K562 (cell line): ENCODE measurements around the gene SPHK1. TPM values are rescaled to one million over a fixed set of nuclear protein-coding genes. Genes with fewer than 3 reads are reported as not detected.

Experiments used
- ATAC-seq: fragments of 200-7000 bp; cut with Tn5 transposase; 3 replicates; pipeline ENCODE4 v1.9.1; 2020; ENCODE audit warnings: moderate library complexity
- BruUV-seq: library from RNA; stranded (reverse); fragments of 400-500 nt; replicated peaks from 2 replicates; lab custom pipeline; 2021; lab: Mats Ljungman, UMichigan
- CTCF ChIA-PET: fragments of 300-600 bp; formaldehyde crosslinking; extraction: SDS; loops from one replicate; lab custom pipeline; 2021; ENCODE audit warnings: low intra/inter-chr PET ratio; lab: Yijun Ruan, JAX
- POLR2A ChIA-PET: fragments of 300-600, 350-650 bp; sonication (Branson Sonifier 250); formaldehyde crosslinking; extraction: SDS; loops from one replicate; lab custom pipeline; 2021; ENCODE audit warnings: antibody characterized with exemption, inconsistent platforms; lab: Yijun Ruan, JAX
- DNase-seq, 4 experiments: peaks; one replicate each; pipeline versions ENCODE4 v3.0.0 to v3.0.0-alpha.2; 2011 to 2018; ENCODE audit warnings: low spot score in 3 of 4, mixed read lengths in 3 of 4; ENCODE audit errors: extremely low read depth in 1 of 4
- FAIRE-seq: peaks from 2 replicates; lab custom pipeline; 2011; peaks lifted over from hg19 to GRCh38; lab: Jason Lieb, UNC
- H2AFZ ChIP-seq: 2 replicates; pipeline ENCODE4 v1.6.0; 2011; ENCODE audit warnings: low read depth, low read length, control low read depth, inconsistent platforms
- H3K27ac ChIP-seq: fragments of 200-600 bp; 3 replicates; pipeline ENCODE4 v1.8.0; 2011; ENCODE audit warnings: low read depth, mild to moderate bottlenecking, control low read depth, inconsistent platforms, low read length, moderate library complexity, mixed read lengths; ENCODE audit errors: extremely low read depth
- H3K27me3 ChIP-seq, 2 experiments: fragments of 300-600 bp in 1 of 2; 2 replicates in 1 of 2; 3 replicates in 1 of 2; pipeline versions ENCODE4 v1.6.0 to v1.8.0; 2011; ENCODE audit warnings: inconsistent platforms in 2 of 2, low read length in 2 of 2, mild to moderate bottlenecking in 1 of 2, mixed read lengths in 1 of 2, moderate library complexity in 1 of 2; ENCODE audit not compliant: control insufficient read depth in 2 of 2, insufficient read depth in 2 of 2
- H3K36me3 ChIP-seq: fragments of 300-600 bp; 3 replicates; pipeline ENCODE4 v1.8.0; 2011; ENCODE audit warnings: mild to moderate bottlenecking, low read length, inconsistent platforms; ENCODE audit not compliant: control insufficient read depth, insufficient read depth
- H3K4me1 ChIP-seq, 2 experiments: fragments of 200-600 bp in 1 of 2; replicated peaks in 1 of 2; 2 replicates in 1 of 2; 3 replicates in 1 of 2; pipeline versions ENCODE4 v1.5.1 to v1.8.0; 2011; ENCODE audit warnings: inconsistent platforms in 2 of 2, low read length in 2 of 2, mild to moderate bottlenecking in 1 of 2, mixed read lengths in 1 of 2, moderate library complexity in 1 of 2; ENCODE audit not compliant: control insufficient read depth in 2 of 2, insufficient read depth in 2 of 2
- H3K4me2 ChIP-seq: 2 replicates; pipeline ENCODE4 v1.6.1; 2011; ENCODE audit warnings: low read length, control low read depth, inconsistent platforms, mixed read lengths; ENCODE audit not compliant: insufficient read depth
- H3K4me3 ChIP-seq: fragments of 200-600 bp; sonication (generic), shearing (Covaris generic); 2 replicates; pipeline ENCODE4 v1.5.1; 2016; ENCODE audit warnings: control low read depth, inconsistent platforms
- H3K79me2 ChIP-seq: fragments of 200-600 bp; 3 replicates; pipeline ENCODE4 v1.8.0; 2011; ENCODE audit warnings: low read length, inconsistent platforms; ENCODE audit not compliant: control insufficient read depth, insufficient read depth
- H3K9ac ChIP-seq, 2 experiments: 2 replicates each; pipeline versions ENCODE4 v1.6.0 to v1.6.1; 2011; ENCODE audit warnings: low read depth in 2 of 2, low read length in 2 of 2, control low read depth in 1 of 2, inconsistent platforms in 1 of 2, mild to moderate bottlenecking in 1 of 2, mixed read lengths in 1 of 2; ENCODE audit not compliant: insufficient read depth in 1 of 2
- H3K9me1 ChIP-seq: one replicate; pipeline ENCODE4 v1.6.0; 2011; ENCODE audit warnings: inconsistent platforms, mild to moderate bottlenecking, low read length, moderate library complexity; ENCODE audit not compliant: control insufficient read depth, insufficient read depth
- H3K9me3 ChIP-seq: replicated peaks from 2 replicates; pipeline ENCODE4 v1.5.1; 2011; ENCODE audit warnings: low read depth, low read length, inconsistent platforms; ENCODE audit not compliant: control insufficient read depth, insufficient read depth
- H4K20me1 ChIP-seq: replicated peaks from 2 replicates; pipeline ENCODE4 v1.6.1; 2011; ENCODE audit warnings: low read length, inconsistent platforms, mixed read lengths; ENCODE audit not compliant: control insufficient read depth, insufficient read depth
- FOS ChIP-seq: IDR thresholded peaks from 3 replicates; pipeline ENCODE4 v1.6.1; 2011; ENCODE audit not compliant: insufficient read length; ENCODE audit errors: extremely low read depth
- PKNOX1 ChIP-seq: fragments of 450-650 bp; IDR thresholded peaks from 2 replicates; pipeline ENCODE4 v1.6.1; 2016
- POLR2G ChIP-seq: fragments of 200-400 bp; formaldehyde crosslinking; IDR thresholded peaks from 2 replicates; pipeline ENCODE4 v1.6.1; 2017; ENCODE audit warnings: low read depth, mild to moderate bottlenecking, antibody characterized with exemption, low read length, moderate library complexity
- RHOXF2B ChIP-seq: fragments of 250-450 bp; sonication (Bioruptor Pico); conservative IDR thresholded peaks from 2 replicates; pipeline ENCODE4 v1.5.1; 2021
- WGBS: fragments of 100-300 bp; shearing (Covaris generic); methylation state at CpG from one replicate; pipeline ENCODE4 v1.1.6; 2016; ENCODE audit warnings: low coverage, mixed read lengths; ENCODE audit not compliant: insufficient coverage; ENCODE audit errors: missing lambda C conversion rate; 5-methylcytosine and 5-hydroxymethylcytosine counted together
- in situ Hi-C: fragments of 300-500 bp; cut with MboI; formaldehyde crosslinking; loops from 4 replicates; pipeline ENCODE4 v1.15.0; 2018; ENCODE audit warnings: inconsistent platforms, mixed read lengths
- intact Hi-C: fragments of 100-400 bp; cut with micrococcal nuclease; formaldehyde crosslinking; loops from 2 replicates; pipeline ENCODE4 v1.14.2; 2022
- polyA plus RNA-seq, 8 experiments: library from polyadenylated mRNA; depleted of rRNA in 4 of 8; stranded (reverse) in 5 of 8; unstranded in 3 of 8; fragments of >200 nt; fragmentation: Nextera tagmentation in 2 of 8; fragmentation: Illumina TruSeq in 1 of 8; extraction: Ambion mirVana in 2 of 8; extraction: Trizol in 1 of 8; gene quantifications; 2 replicates each; pipeline versions ENCODE4 v1.2.1 to v1.2.3, GENCODE V29; 2011 to 2014; ENCODE audit warnings: inconsistent platforms in 1 of 8, missing spikeins in 1 of 8
- total RNA-seq, 7 experiments: library from RNA; depleted of rRNA in 6 of 7; stranded (reverse); fragments of >200 nt in 6 of 7; fragmentation: Illumina TruSeq in 2 of 7; extraction: Trizol in 2 of 7; gene quantifications; 2 replicates each; pipeline versions ENCODE4 v1.2.1 to v1.2.3, GENCODE V29; 2011 to 2021; ENCODE audit warnings: low replicate concordance in 1 of 7

The SPHK1 gene
- total and polyA plus RNA-seq, 9 of the 15 experiments (the other 6 are each of a cell fraction or from before 2014, with no cell fraction given), result 0.21 to 60.3 (median 14.5) TPM

GRCh38 chr17:76399175-76400172, 15.1 kb downstream of the SPHK1 start:
- WGBS, result 88% methylated on average over 31 of the region's 33 CpGs
- FAIRE-seq (no peak), ATAC-seq (no peak)

More at GRCh38 chr17:76399175-76400172, 15.1 kb downstream of the SPHK1 start:
- Histone ChIP-seq H3K4me3 (no peak overlapping the region), H3K9me3 (no peaks in the 10 kb centered on the region), H3K27me3 (no peaks in the 10 kb centered on the region), H3K4me2 (no peak overlapping the region), H3K9me1 (no peaks in the 10 kb centered on the region), H3K9ac (no peak overlapping the region; a peak in 1 of 4 replicates), H4K20me1 (peaks cover 23% of the 10 kb centered on the region), H3K36me3 (peaks cover 89% of the 10 kb centered on the region), H3K4me1 (peaks cover 0 to 9% of the 10 kb centered on the region in 2 experiments; a peak in 2 of 5 replicates), H3K27ac (no peak overlapping the region), H2AFZ (no peak overlapping the region), H3K79me2 (0 out of 3 replicates have a peak, but pooled peaks cover 2% of the 10 kb centered on the region)
- in situ Hi-C loops, result loop anchor here (5.0 kb wide), 2 partner anchors 58 to 97 kb away; no protein-coding TSS in a partner anchor
- intact Hi-C loops, result loop anchor here (2.0 kb wide), 2 partner anchors 35 to 59 kb away; no protein-coding TSS in a partner anchor
- ChIA-PET POLR2A (interaction anchor here (0.6 to 2.4 kb wide), 3 partner anchors 11 to 179 kb away, joined by 3 to 13 read pairs (median 3); no protein-coding TSS in a partner anchor), CTCF (interaction anchor here (0.6 to 3.8 kb wide), 2 partner anchors 96 to 523 kb away, joined by 3 to 38 read pairs; no protein-coding TSS in a partner anchor)
- DNase-seq, result no peak
- TF ChIP-seq POLR2G (peak; percentile 27; the same call in 1 of the 2 replicates), PKNOX1 (no peak), FOS (no peak), RHOXF2B (CRISPR knock-in tag) (no peak)
- TSS peak; percentile 30 for BruUV-seq
